NOMO-1 (cell line): ENCODE data around the gene PHLDB2.

Experiments
- DNase-seq, 2 experiments: peaks; one replicate each; lab custom pipeline; 2025; ENCODE audit not compliant: unreplicated experiment in 2 of 2; lab: John Stamatoyannopoulos, UW

PHLDB2 gene

DNA sequence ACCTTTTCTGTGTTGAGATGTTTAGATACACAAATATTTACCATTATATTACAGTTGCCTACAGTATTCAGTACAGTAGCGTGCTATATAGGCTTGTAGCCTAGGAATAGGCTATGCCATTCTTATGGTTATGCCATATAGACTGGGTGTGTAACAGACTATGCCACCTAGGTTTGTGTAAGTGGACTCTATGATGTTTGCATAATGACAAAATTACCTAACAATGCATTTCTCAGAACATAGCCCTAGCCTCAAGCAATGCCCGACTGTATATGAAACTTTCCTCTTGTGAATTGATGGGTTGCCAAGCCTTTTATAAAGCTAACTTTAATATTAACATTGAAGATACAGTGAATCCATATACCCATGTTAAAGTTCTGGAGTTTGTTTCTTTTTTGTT, 10.3 kb upstream of the PHLDB2 start:
- DNase-seq = no peak

DNA sequence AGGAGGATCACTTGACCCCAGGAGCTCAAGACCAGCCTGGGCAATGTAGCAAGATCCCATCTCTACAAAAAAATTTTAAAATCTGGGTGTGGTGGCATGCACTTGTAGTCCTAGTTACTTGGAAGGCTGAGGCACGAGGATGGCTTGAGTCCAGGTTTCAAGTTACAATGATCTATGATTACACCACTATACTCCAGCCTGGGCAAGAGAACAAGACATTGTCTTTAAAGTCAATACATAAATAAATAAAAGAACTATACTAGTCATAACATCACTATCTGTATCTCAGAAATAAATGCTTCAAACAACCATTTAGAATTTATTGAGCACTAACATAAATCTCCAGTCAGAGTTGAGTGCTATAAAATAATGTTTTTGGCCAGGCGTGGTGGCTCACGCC, 8.5 kb upstream of the PHLDB2 start:
- no peak for DNase-seq

DNA sequence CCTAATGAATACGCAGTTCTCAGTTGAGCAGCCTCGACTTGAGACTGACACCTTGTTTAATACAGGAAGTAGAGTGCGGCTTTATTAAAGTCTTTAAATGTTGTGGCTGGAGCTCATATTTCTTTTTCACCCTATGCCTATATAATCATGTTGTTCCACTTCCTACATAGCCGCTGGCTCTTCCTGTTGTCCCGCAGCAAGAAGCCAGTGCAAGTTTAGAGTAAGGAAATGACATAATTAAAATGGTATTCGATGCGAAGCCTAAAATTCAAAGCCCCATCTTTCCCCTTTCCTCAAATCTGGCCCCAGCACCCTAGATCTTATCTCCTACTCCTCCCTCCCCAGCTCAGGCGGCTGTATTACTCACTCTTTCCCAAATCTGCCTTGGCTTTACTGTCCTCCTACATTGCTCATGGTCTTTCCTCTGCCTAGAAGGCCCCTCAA, 7.5 kb upstream of the PHLDB2 start:
- DNase-seq = no peak

DNA sequence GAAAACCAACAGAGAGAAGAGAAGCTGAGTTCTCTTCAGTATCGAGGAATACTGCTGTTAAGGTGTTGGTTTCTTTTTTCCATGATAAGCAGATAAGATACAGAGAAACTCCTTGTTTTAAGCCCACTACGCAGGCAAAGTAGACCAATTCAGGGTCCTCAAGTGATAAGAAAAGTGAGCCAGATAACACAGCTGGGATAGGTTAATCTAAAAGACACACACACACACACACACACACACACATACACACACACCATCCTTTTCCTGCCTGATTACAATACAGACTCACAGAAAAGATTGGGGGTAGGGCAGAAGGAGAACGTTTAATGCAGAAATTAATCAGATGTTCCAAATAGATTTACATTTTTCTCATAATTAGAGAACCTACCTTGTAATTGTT, 6.5 kb upstream of the PHLDB2 start:
- DNase-seq = no peak

DNA sequence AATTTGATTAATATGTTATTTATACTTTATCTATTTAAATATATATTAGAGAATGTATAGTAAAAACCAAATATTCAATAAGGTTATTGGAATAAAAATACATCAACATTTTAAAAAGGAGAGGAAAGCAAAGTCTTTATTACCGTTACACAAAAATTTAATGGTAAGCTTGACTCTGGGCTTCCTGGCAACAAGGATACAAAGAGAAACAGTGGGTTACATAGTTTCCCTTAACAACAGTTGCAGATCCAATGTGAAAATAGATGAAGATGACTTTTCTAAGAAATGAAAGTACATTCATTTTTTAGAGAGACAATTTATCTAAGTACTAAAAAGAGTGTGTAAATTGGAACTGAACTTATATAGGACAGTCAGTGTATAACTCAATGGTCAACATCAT, 6.0 kb upstream of the PHLDB2 start:
- no peak for DNase-seq

DNA sequence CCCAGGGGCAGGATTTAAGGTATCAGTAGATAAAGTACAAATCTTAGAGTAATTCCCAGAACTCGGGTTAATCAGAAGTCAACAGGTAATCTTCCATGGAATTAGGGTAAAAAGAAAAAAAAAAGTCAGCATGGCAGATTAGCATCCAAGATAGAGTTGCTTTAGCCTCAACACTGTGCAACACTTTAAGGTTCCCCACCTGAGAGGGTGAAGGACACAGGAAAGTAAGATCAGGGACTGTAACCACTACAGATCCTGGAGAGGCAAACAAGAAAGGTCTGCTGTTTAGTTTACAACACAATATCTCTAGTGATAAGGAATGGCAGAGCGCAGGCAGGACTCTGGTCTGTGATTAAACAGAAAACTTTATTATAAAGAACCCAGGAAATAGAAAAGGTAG, 4.1 kb upstream of the PHLDB2 start:
- no peak for DNase-seq

DNA sequence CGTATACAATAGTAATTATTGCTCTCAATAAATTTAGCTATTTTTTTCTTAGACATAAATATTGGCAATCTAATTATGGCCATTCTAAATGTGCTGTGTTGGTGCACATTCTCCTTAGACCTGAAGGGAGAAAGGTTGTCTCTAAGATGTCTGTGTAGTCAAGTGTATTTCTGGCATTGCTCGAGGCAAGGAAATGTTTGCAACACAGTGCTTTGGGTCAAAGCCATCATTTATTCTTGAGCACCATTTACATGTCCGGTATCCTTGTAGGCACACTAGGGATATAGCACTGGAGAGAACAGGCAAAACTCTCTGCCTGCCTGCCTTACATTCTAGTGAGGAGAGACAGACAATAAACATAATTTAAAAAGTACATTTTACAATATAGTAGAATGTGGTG, 2.6 kb upstream of the PHLDB2 start:
- DNase-seq = no peak

DNA sequence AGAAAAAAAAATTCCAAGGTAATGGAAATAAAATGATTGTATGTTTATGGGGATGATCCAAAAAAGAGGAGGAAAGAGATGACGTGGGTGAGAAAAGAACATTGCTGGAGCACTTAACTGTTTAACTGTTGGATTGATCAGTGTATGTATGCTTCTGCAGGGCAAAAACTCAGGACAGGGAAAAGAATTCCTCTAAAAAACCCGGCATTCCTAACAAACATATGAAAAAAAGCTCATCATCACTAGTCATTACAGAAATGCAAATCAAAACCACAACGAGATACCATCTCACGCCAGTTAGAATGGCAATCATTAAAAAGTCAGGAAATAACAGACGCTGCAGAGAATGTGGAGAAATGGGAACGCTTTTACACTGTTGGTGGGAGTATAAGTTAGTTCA, 1.6 kb upstream of the PHLDB2 start:
- DNase-seq = no peak

DNA sequence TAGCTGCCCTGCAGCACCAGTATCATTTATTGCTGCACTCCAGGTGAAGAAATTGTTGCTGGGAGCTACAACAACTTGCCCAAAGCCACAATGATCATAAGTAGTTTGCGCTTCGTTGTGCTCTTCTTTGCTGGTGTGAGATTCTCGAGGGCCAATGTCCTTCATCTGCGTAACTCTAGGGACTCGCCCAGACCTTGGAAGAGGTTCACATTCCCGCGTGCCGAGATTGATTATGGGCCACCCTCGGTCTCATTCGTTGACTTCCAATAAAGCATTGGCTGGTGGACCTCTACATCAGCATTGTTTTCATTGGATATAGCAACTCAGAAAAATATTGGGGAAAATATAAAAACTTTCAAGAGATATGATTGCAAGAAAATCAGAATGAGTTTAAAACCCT, 423 bp upstream of the PHLDB2 start:
- no peak for DNase-seq

DNA sequence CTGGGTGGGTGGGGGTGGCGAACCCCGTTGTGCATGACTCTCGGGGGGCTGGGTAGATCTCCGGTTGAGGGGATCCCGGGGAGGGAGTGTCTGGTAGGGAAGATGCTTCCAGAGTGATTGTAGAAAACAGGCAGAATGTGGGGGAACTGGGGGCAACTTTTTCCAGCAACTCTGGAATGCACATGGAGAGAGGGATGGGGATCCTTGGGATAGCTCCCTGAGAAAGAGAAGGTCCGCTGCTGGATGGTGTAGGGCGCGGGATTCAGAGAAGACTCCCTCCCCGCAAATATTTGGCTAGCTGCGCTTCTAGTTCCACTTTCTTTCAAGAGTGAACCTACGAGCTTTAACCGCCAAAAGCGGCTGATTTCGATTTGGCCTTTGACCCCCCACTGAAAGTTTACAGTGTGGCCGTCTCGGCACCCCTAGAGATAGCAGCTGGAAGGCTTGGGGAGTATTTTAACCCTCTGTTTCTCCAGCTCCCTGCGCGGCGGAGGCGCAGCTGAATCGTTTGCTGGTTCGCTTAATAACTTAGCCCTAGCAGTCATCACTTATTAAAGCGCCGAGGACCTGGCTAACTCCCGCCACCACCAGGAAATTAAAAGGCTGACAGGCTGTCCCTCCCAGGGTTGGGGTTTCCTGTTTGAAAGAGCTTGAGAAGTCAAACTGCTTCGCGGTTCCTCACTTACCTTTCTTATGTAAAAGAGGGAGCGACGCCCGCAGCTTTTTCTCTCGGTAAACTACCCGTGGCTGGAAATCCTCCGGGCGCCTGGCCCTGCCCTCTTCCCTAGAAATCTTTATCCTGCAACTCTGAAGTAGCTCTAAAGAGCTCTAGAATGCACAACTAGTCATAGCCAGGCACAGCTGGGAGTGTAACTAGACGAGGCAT, 1.2 kb downstream of the PHLDB2 start:
- DNase-seq = peak; percentile 42 to 63

DNA sequence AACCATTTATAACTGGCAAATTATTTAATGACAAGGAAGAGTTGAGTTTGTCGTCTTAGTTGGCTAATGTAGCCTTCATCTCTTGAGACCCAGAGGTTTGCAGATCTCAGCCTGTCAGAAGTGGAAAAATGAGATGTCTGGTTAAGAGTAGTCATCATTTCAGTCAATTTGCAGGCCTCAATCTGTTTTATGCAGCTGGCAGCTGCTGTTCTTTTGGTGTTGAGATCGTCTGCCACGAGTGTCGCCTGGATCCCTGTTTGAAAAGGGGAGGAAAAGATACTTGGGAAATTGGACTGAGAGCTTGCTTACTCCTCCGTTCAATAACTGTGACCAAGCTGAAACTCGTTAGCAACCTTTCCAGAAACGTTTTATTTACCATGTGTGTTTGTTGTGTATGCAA, 2.3 kb downstream of the PHLDB2 start:
- DNase-seq = no peak

DNA sequence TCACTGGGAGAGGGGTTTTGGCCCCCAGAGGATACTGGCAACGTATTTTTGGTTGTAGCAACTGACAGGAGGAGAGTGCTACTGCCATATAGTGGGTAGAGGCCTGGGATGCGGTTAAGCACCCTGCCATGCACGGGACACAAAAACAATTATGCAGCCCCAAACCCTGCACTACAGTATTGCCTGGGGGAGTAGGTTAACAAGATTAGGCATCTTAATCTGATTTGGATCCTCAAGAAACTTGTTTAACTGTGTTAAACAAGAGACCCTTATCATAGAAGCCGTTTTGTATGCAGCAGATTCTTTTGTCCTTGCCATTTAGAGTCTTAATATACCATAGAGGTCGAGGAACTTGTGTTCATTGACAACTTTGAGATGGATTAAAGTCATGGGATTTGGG, 3.4 kb downstream of the PHLDB2 start:
- DNase-seq = no peak

DNA sequence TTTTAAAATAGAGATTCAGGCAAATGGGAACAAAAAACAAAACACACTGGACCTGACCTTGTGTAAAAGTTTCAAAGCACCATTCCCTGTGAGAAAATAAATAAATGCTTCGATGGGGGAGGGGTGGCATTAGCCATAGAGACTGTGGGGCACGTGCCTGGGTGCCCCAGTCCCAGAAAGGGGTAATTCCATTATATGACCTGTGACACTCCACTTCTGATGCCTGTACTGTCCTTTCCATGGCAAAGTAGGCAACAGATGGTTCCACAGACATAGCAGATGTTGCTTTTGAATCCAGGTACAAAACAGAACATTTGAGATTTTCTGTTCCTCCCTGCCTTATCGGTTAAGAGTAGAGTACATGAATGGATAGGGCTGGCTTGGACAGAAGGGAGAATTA, 3.9 kb downstream of the PHLDB2 start:
- DNase-seq = no peak

DNA sequence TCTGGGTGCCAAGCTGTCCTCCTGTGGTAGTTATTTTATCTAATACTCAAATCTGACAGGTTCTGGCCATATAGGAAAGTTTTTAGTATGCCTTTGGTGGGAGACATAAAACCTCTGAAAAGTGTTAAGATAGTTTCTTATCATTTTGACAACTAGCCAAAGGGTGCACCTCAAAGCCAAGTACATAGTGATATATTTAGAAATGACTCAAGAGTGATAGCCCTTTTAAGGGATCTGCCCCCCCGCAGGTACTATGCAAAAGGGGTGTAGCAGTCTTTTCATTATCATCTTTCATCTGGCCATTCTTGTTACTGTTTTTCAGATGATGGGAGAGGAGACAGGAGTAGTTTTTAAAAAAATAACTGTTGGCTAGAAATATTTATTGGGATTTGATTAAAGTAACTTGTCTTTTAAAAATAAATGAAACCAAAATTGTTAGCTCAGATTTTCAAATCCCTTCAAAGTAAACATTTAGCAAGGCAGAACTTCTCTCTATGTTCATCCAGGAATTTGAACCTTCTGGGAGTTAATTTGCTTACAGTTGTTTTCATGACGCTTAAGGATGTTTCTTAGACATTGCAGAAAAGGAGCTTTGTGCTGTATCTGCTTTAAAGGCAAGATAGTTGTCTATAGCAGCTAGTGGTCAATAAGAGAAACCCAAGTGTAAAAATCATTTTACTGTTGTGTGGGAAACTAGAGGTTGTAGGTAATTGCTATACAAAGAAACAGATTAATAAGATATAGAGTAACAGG, 5.1 kb downstream of the PHLDB2 start:
- DNase-seq = no peak

DNA sequence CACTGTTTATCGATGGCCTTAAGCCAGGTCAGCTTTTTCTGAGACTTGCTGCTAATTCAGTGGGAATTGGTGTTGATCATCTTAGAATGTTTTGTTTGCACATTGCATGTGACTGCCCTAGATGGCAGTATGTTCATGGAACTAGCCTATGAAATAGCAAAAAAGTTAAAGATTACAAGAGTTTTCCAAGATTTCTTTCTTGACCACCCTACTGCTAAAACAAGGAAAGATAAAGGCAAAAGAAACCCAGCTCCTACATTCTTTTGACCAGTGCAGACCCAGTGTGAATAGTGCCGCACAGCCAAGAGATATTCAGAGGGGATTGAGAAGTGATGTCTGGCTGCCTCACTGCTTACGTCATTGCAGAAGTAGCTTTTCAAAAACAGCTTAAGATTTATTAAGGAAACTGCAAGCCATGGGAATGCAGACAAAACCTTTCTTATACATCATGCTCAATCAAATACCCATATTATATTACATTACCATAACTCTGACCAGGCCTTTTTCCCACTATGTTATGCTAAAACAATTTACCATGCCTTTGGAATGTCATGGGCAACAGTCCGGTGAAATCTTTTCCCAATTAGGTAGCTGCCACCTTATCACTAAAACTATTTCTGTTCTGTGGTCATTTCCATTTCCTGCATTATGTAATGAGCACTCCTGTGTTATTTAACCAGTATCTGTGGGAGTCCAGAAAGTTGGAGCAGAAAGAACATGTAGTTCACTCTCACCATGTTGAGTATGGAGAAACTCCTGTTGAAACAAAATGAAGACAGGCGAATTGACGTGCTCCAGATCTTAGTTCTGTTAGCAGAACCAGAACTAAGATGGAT, 6.0 kb downstream of the PHLDB2 start:
- no peak for DNase-seq

DNA sequence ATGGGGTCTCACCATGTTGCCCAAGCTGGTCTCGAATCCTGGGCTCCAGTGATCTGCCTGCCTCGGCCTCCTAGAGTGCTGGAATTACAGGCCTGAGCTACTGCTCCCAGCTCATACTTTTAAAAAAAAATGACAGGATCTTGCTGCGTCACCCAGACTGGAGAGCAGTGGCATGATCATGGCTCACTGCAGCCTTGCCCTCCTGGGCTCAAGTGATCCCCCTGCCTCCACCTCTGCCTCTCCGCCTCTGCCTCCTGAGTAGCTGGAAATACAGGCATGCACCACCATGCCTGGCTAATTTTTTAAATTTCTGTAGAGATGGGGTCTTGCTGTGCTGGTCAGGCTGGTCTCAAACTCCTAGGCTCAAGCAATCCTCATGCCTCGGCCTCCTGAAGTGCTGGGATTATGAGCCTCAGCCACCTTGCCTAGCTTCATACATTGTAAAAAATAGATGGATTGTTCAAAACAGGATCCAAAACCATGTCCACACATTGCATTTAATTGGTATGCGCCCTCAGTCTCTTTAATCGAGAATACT, 8.9 kb downstream of the PHLDB2 start:
- no peak for DNase-seq

DNA sequence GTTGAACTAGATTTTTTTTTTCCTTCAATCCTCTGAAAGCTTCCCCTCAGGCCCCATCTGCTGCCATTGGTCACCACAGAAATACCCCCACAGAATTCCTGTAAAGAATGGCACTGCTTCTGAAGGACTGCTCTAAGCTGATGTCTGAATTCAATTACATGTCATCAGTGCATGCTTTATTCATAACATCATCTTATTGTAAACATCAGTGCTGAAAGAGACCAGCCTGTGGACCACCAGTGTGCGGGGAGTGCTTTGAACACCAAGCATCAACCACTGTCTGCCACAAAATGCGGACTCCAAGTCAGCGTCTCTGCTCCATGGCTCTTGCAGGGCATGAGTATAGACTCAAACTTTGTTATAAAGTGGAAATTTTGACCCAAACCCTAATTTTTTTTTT, 11.6 kb downstream of the PHLDB2 start:
- no peak for DNase-seq

DNA sequence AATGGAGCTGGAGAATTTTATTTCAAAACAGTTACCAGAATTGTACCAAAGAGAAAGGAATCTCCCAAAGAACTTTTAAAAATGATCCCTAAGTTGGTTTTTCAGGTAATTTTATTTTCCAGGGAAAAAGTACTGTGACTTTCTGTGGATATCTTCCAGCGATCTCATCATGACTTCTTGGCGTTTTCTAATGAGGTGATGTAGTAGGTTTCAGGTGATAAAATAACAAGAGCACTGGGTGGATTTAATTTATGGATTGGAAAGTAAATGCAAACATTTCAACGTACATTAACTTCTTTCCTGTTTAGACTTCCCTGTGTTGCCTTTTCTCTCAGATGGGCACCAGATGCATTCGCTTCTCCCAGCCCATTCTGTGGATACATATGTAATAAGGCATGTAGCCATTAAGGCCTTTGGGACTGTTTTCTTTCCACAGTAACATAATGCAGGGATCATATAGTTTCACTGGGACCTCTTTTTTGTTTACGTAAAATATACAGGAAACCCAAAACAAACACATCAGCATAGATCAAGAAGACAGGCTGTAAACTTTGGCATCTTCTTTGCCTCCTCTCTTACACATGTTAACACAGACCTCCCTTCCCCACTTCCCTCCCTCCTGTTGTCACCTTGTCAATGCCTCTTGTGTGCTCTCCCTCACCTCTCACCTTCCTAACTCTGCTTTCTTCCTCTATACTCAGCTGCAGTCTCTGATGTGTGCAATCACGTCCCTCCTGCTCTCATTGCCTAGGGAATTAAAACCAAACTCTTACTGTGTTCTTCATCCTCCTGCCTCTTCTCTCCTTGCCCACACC, 13.0 kb downstream of the PHLDB2 start:
- no peak for DNase-seq

DNA sequence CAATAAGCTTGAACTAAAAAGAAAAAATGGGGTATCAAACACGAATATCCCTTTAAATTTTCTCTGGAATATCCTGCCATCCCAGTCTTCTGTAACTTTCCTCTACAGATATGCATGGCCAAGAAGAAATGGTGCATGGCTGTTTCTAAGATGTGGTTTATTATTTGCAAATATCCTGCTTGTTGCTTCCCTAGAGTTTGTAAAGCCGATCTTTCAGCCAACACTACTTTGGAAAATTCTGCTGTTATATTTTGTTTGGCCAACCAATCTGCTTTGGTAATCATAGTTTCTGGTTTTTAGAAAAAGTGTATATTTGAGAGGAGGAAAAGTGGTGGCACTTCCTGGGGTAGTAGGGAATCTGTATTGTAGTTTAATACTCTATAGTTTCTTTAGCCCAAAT, 13.9 kb downstream of the PHLDB2 start:
- DNase-seq = no peak

DNA sequence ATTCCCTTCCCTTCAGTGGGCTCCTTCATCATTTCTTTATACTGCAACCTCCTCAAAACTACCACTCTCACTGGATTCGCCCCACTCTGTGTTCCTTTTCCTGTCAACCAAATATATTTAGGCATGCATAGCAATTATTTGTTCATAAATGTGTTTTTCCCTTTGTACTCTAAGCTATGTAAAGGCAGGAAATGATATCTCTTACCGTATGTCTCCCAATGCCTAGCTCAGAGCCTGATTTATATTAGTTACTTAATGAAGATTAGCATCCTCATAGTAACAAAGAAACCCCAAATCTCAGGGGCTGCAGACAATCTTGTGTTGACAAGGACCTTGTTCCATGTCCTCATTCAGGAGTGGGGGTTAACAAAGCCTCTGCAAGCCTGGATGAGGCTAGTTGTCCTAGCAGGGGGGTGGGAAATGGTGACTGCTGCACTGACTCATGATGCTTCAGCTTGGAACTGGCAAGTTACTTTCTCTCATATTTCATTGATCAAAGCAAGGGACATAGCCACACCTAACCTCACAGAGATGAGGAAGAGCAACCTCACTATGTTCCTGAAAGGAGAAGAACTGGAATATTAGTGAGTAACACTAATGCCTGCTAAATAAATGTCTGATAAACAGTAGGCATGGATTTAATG, 15.2 kb downstream of the PHLDB2 start:
- DNase-seq = no peak
